Stimulated activated naive CD8-positive, alpha-beta T cell treated with anti-CD3 and anti-CD28 coated beads, Interleukin-15, Interleukin-2, amounts not matched to agents 100 U/mL and 50 U/mL, for 24 hours (primary cell): Measurements from ENCODE around the gene ZMYND12.
"Not testable (repeated sequence)": the region's sequence is repeated elsewhere in the genome, so short reads cannot be mapped to it uniquely, and the experiment has no call there.

ENCODE experiments used
- ATAC-seq: fragments of 150-1000 bp; cut with Tn5 transposase; one replicate; pipeline ENCODE4 v1.10.0; 2021
- DNase-seq: peaks from one replicate; pipeline ENCODE4 v3.0.0; 2021

ZMYND12 gene

GRCh38 chr1:42456010-42456753 lies at the start of gene ZMYND12, which contains the start of gene PPCS:
Gene ZMYND12 (minus strand): TSS chr1:42456022. CDS start chr1:42455997, 25 bp downstream.
Gene PPCS (plus strand): TSS chr1:42456543. CDS start chr1:42456566, 23 bp downstream.
- ATAC-seq: peak; percentile 93
- DNase-seq: peak; percentile 94

GRCh38 chr1:42504535-42505128 lies 48.8 kb upstream of the ZMYND12 start:
- DNase-seq: no peak
- no peak for ATAC-seq

GRCh38 chr1:42502031-42502430 lies 46.2 kb upstream of the ZMYND12 start:
- not testable (repeated sequence) for ATAC-seq, DNase-seq

GRCh38 chr1:42490237-42490636 lies 34.4 kb upstream of the ZMYND12 start:
- DNase-seq (no peak), ATAC-seq (no peak)

- DNase-seq (no peak), ATAC-seq (no peak)
Measured at GRCh38 chr1:42484382-42484781, 28.6 kb upstream of the ZMYND12 start.

- ATAC-seq (no peak), DNase-seq (no peak)
Measured at GRCh38 chr1:42482635-42483153, 26.9 kb upstream of the ZMYND12 start.

GRCh38 chr1:42480921-42481320 lies 25.1 kb upstream of the ZMYND12 start:
- DNase-seq: no peak
- ATAC-seq: no peak

GRCh38 chr1:42479621-42480020 lies 23.8 kb upstream of the ZMYND12 start:
- no peak for ATAC-seq
- DNase-seq: no peak

- DNase-seq (no peak), ATAC-seq (no peak)
Measured at GRCh38 chr1:42477775-42478174, 22.0 kb upstream of the ZMYND12 start.

GRCh38 chr1:42477354-42477753 lies 21.5 kb upstream of the ZMYND12 start:
- DNase-seq, ATAC-seq: not testable (repeated sequence)

GRCh38 chr1:42476605-42477004 lies 20.8 kb upstream of the ZMYND12 start:
- no peak for DNase-seq

GRCh38 chr1:42469727-42470126 lies 13.9 kb upstream of the ZMYND12 start:
- DNase-seq: no peak
- ATAC-seq: no peak

More at GRCh38 chr1:42476605-42477004, 20.8 kb upstream of the ZMYND12 start:
- no peak for ATAC-seq

GRCh38 chr1:42466030-42466429 lies 10.2 kb upstream of the ZMYND12 start:
- ATAC-seq (no peak), DNase-seq (no peak)

GRCh38 chr1:42463921-42464320 lies 8.1 kb upstream of the ZMYND12 start:
- ATAC-seq: no peak
- DNase-seq: no peak

- DNase-seq: peak; percentile 92
Measured at GRCh38 chr1:42462828-42463763, 7.3 kb upstream of the ZMYND12 start, which contains the start of gene CCDC30. Gene CCDC30 (plus strand): TSS chr1:42463286. CDS start chr1:42480552, 17,266 bp downstream.

GRCh38 chr1:42461196-42461595 lies 5.4 kb upstream of the ZMYND12 start:
- ATAC-seq (no peak), DNase-seq (no peak)

More at GRCh38 chr1:42462828-42463763, 7.3 kb upstream of the ZMYND12 start, which contains the start of gene CCDC30:
- ATAC-seq: peak; percentile 100

GRCh38 chr1:42456754-42457089 lies 900 bp upstream of the ZMYND12 start:
- DNase-seq: peak; percentile 65
- peak; percentile 58 for ATAC-seq

GRCh38 chr1:42454403-42454802 lies 1.4 kb downstream of the ZMYND12 start:
- DNase-seq: no peak

GRCh38 chr1:42453386-42453785 lies 2.4 kb downstream of the ZMYND12 start:
- ATAC-seq: no peak
- no peak for DNase-seq

More at GRCh38 chr1:42454403-42454802, 1.4 kb downstream of the ZMYND12 start:
- ATAC-seq: no peak

- no peak for ATAC-seq
- no peak for DNase-seq
Measured at GRCh38 chr1:42450061-42450460, 5.8 kb downstream of the ZMYND12 start.

GRCh38 chr1:42449256-42449655 lies 6.6 kb downstream of the ZMYND12 start:
- DNase-seq (no peak), ATAC-seq (no peak)

GRCh38 chr1:42442662-42443061 lies 13.2 kb downstream of the ZMYND12 start:
- DNase-seq (no peak), ATAC-seq (no peak)
